GM19438 (cell line): Measurements from ENCODE around the gene SNX24.
A peak's percentile ranks its signal among the peaks of the same experiment; 100 is the strongest.
"Not testable (repeated sequence)": the region's sequence is repeated elsewhere in the genome, so short reads cannot be mapped to it uniquely, and the experiment has no call there.

Experiments used
- ATAC-seq: cut with Tn5 transposase; IDR thresholded peaks from one replicate; pipeline ENCODE4 v1.9.1; 2021; ENCODE audit warnings: low read depth; ENCODE audit not compliant: unreplicated experiment

SNX24 gene, protein sequence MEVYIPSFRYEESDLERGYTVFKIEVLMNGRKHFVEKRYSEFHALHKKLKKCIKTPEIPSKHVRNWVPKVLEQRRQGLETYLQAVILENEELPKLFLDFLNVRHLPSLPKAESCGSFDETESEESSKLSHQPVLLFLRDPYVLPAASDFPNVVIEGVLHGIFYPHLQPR

DNA sequence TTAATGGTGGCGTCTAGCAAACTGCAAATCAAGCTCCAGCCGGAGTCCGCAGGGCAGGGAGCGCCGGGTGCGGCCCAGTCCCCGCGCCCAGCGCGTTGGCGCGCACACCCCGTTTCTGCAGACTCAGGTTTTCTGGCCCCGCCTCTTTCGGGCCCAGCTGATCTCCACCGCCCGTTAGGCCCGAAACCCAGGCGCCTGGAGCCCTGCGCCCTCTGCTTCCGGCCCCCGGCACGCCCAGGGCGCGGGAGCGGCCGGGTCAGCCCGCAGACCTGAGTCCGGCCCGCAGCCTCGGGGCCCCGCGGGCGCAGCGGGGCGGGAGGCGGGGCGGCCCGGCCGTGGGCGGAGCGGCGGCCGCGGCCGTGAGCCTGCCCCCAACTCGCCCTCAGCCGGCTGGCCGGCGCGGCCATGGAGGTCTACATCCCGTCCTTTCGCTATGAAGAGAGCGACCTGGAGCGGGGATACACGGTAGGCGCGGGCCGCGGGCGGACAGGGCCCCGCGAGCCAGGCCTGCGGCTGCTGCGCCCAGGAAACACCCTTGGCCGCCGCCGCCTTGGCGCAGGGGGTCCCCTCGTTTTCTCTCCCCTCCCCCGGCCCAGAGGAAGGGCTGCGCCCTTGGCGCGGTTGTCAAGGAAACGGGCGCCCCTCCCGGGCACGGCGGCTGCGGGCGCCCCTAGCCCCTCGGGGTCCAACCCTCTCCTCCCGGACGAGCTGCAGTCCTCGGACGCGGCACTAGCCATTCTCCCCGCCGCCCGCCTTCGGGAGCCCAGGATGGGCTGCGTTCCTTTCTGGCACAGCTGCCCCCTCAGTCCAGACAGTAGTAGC is at the start of gene SNX24:
Gene SNX24 (plus strand): TSS at position 385 of the 822 bp plus-strand sequence. CDS start 21 bp downstream, at position 406.
- peak; percentile 82 for ATAC-seq

DNA sequence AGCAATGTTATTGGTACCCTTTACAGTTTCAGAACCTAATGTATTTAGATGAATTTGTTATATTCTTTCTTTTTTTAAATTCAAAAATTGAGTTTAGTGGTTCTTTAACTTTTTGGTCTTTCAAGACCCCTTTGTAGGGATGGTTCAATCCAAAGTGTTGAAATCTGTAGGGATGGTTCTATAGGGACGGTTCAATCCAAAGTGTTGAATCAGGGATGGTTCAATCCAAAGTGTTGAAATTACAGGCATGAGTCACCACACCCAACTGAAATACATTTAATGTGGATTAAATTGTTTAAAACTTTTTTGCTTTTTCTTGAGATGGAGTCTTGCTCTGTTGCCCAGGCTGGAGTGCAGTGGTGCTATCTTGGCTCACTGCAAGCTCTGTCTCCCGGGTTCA is 39.9 kb upstream of the SNX24 start:
- no peak for ATAC-seq

DNA sequence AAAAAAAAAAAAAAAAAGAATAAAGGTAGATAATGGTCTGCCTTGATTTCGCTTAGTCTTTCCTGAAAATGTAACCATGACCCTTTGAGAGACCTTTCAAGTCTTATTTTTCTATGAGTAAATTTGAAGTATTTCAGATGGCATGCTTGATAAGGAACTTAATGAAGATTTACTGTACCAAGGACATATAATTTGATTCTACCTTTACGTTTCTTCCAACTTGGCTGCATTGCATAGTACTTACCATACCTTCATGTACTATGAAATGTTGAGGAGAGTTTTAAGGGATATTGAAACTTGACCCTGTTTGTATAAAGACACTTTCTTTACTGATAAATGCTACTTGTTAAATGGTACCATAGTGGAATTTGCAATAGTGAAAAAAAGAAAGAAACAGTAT is 35.0 kb upstream of the SNX24 start:
- ATAC-seq: no peak

DNA sequence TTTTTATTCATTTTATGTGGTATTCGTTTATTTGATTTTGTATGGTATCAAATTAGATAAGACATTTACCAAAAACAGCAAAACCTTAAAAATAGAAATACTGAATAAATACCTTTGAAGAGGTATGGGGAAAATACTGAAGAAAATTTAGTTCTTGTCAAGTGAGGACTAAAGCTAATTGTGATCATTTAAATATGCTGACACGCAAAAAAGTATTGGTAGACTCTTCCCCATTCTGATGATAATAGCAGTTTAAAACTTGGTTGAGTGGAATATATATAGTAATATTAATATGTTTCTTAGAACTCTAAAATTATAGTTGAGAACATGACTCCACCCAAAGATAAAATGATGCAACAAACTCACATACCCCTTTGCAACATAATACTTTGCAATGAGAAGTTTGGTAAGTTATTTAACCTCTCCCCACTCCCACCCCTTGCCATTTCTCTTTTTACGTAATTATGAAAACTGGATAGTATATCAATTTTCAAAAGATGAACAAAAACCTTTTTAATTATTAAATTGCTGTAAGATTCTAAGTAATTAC is 30.1 kb upstream of the SNX24 start:
- ATAC-seq: no peak

DNA sequence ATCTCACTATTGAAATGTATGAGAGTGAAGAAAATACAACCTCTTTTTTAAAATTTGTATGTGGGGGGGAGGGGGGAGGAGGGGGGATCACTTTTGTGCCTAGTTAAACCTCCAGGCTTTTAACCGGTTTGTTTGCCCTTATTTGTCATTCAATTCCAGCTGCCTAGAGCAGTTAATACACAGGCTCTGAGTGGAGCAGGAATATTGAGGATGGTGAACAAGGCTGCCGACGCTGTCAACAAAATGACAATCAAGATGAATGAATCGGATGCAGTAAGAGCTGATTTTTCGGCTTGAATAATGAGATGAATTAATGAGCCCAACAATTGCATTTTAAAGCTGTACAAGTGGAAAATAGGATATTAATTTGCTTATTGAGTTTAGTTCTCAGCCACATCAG is 28.7 kb upstream of the SNX24 start:
- no peak for ATAC-seq

DNA sequence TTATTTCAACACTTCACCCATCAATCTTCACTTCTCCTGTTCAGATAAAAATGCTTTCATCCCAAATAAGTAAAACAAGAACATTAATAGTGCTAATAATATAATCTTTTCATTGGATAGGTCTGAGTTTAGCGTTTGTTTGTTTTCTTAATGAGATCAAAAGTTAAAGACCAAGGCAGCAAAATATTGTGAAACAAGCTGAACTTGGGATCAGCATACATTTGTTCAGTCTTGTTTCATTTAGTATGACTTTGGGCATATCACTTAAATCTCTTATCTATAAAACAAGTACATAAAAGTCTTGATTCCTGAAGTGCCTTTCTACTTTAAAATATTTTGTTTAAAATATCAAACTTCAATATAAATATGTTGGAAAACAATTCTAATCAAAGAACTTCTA is 13.4 kb upstream of the SNX24 start:
- ATAC-seq: no peak

DNA sequence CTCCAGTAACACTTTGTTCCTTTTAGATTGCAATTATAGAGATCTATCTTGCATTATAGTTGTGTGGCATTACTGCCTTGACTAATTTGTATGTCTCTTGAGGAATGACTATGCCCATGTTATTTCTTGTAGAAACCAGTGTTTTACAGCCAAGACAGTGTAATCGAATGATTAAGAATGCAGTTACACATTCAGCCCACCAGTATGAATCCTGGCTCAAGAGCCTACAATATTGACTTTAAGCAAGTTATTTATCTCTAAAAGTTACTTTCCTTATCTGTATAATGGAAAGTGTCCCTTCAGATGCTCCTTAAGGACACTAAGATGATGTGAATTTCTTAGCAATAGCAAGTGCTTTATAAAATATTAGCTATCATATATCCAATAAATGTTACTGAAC is 9.7 kb upstream of the SNX24 start:
- no peak for ATAC-seq

DNA sequence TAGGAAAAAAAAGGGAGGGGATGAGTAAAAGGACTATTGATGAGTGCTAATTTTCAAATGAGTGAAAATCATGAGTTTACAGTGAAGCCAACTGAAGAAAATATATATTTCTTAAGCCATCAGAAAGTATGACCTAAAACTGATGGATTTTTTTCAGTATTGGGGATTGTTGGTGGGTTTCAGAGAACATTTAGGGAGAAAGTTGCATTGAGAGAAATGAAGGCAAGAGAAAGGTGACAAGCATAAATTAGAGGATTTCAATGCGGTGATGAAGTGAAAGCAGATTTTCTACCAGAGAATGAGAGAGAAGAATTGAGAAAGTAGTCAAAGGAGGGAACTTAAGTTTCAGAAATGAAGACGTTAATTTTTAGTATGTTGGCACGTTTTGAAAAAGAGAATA is 8.5 kb upstream of the SNX24 start:
- ATAC-seq: no peak

DNA sequence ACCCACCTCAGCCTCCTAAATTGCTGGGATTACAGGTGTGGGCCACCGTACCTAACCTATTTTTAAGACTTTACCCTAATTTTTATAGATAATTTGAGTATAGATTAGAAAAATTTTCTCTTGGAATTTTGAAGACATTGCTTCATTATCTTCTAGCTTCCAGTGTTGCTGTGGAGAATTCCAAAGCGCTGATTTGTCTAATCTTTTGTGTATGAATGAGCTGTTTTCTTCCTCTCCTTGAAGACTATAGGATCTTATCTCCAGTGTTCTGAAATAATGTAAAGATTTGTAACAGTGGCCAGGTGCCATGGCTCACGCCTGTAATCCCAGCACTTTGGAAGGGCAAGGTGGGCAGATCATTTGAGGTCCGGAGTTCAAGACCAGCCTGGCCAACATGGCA is 5.7 kb upstream of the SNX24 start:
- no peak for ATAC-seq

DNA sequence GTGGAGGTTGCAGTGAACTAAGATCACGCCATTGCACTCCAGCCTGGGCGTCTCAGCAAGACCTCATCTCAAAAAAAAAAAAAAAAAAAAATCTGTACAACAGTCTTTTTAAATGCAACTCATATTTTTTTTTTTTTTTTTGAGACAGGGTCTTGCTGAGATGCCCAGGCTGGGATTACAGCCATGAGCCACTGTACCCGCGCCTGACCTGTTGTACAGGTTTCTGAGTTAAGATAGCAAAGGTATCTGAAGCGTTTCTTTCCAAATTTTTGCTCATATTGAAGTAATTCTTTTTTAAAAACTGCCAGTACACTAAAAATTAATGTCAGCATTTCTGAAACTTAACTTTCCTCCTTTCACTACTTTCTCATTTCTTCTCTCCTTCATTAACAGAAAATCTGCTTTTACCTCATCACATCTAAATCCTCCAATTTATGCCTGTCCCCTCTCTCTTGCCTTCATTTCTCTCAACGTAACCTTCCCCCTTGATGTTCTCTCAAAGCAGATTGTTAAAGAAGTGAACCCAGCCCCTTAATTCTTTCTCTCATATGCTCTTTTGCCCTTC is 3.3 kb upstream of the SNX24 start:
- ATAC-seq: no peak

DNA sequence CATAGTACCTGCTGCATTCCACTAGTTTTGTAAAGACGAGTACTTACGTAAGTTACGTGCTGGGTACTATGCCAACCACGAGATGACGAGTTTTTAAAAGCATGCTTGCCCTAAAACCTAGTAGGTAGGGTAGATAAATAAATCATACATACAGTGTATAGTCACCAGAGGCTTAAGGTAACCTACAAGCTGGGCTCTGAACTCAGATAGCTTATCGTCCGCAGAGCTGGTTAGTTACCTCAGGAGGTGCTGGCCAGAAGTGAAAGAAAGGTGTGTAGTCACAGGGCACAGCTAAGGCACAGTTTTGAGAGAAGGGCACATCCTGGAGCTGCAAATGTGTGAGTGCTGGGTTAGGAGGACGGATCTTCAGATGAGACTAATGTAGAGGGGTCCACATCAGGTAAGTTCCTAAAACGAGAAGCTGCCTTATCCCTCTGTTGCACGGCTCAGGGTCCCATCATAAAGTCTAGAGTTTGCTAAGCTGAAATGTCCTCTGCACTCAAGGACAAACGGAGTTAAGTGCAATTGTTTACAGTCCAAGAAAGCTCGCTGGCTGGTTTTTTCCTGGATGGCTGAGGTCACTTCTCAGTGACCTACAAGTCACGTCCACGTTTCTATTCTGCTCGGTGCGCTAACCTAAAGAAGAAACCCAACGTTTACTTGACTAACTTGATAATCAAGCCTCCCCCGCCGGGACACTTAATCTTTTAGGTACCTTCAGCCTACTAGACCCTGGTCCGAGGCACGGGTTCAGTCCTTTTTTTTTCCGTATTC is 1.1 kb upstream of the SNX24 start:
- ATAC-seq: no peak

DNA sequence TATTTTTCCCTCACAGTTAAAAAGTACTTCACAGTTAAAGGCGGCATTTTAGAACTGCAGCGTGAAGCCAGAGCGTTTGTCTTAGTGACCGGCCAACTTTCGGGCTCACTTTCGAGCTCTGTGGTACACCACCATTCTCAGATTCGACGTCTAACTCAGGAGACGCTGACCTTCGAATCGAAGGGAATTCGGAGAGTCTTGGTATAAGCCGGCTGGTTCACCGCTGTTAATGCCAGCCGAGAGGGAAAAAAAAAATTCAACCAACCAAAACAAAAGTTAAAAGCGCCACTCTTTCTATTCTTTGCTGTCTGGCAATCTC is 544 bp upstream of the SNX24 start:
- ATAC-seq: peak; percentile 55

DNA sequence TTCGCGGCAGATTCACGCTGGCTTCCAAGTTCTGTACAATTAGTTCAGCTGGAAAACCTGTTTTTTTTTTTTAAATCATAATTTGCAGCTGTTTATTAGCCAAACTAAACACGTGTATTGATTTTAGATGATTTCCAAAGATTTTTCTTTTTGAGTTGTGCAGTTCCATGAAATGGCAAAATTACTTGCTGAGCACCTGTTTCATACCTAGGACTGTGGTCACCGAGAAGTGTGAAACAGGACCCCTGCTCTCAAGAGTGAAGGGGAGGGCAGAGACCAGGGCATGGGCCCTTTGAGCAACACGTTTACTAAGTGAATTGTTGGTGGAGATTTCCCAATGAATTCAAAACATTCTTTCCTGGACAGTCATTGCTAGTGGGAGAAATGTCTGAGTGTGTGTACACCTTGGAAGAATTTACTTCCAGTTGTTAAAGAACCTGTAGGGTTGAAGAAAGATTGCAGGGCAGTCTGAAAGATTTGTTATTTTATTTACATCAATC is 688 bp downstream of the SNX24 start:
- ATAC-seq: no peak

DNA sequence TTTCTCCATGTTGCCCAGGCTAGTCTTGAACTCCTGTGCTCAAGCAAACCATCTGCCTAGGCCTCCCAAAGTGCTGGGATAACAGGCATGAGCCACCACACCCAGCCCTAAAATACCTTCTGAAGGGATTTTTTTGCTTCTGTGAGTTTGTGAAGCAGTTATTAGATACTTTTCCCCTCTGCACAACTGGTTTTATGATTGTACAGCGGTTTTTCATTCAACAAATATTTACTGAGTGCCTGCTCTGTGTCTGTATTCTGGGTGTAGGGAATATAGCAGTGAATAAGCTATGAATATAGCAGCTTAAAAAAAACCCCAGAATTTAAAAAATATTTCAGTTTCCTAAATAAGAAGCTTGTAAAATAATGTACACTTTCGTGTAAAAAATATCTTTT is 2.3 kb downstream of the SNX24 start:
- ATAC-seq: no peak

DNA sequence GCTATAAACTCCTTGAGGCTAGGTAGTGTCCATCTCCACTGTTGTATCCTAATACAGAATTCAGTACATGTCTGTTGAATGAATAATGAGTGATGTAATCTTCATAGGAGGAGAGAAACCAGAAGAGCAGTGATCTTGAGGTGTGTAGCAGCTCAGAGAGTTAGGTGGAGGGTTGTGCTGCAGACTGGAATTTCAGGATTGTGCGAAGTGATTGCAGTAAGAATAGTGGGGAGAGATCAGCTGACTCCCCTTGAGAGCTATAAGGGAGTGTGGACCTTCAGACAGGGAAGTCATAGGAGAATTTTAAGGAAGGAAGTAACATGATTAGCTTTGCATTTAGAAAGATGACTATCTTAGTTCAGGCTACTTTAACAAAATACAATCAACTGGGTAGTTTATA is 4.4 kb downstream of the SNX24 start:
- ATAC-seq: no peak

DNA sequence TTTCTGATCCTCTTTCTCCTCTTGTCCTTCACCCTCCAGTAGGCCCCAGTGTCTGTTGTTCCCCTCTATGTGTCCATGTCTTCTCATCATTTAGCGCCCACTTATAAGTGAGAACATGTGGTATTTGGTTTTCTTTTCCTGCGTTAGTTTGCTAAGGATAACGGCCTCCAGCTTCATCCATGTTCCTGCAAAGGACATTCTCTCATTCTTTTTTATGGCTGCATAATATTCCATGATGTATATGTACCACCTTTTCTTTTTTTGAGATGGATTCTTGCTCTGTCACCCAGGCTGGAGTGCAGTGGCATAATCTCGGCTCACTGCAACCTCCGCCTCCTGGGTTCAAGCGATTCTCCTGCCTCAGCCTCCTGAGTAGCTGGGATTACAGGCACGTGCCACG is 12.1 kb downstream of the SNX24 start:
- ATAC-seq: not testable (repeated sequence)

DNA sequence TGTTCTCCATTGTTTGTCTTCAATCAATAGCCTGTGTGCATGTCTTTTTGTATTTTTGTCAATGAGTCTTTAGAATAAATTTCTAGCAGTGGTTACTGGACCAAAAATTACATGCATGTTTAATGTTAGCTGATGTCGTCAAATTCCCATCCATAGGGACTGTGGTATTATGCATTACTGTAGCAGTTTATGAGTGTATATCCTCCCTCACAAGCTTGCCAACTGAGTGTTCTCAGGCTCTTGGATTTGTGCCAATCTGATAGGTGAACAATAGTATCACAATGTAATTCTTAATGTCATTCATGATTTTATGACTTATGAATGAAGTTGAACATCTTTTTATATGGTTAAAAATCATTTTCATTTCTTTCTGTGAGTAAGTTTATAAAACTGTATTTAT is 13.0 kb downstream of the SNX24 start:
- no peak for ATAC-seq

DNA sequence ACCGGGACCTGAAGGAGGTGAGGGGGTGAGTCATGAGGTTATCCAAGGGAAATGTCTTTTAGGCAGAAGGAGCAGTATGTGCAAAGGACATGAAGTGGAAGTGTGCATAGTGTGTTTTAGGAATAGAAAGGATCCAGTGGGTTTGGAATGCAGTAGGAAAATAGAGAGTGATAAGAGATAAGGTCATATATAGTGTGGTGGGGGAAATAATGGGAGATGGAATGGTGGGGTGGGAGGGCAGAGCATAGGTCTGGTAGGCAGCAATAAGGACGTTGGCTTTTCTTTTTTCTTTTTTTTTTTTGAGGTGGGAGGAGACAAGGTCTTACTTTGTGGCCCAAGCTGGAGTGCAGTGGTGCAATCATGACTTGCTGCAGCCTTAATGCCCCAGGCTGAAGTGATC is 17.8 kb downstream of the SNX24 start:
- ATAC-seq: no peak

DNA sequence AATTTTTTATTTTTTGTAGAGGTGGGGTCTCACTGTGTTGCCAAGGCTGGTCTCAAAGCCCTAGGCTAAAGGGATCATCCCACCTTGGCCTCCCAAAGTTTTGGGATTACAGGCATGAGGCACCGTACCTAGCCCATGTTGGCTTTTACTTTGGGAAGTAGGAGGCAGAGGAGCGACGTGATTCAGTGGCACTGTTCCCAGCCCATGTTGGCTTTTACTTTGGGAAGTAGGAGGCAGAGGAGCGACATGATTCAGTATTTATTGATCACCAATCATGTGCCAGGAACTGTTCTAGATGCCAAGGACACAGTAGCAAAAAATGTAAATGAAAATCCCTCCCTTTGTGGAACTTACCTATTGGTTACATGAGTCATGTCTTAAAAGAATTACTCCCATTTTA is 18.3 kb downstream of the SNX24 start:
- ATAC-seq: no peak

DNA sequence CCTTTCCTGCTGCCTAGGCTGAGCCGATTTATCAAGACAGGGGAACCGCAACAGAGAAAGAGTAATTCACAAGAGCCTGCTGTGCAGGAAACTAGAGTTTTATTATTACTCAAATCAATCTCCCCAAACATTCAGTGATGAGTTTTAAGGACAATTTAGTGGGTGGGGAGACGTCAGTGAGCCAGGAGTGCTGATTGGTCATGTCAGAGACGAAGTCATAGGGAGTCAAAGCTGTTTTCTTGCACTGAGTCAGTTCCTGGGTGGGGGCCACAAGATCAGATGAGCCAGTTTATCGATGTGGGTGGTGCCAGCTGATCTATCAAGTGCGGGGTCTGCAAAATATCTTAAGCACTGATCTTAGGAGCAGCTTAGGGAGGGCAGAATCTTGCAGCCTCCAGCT is 19.0 kb downstream of the SNX24 start:
- no peak for ATAC-seq

DNA sequence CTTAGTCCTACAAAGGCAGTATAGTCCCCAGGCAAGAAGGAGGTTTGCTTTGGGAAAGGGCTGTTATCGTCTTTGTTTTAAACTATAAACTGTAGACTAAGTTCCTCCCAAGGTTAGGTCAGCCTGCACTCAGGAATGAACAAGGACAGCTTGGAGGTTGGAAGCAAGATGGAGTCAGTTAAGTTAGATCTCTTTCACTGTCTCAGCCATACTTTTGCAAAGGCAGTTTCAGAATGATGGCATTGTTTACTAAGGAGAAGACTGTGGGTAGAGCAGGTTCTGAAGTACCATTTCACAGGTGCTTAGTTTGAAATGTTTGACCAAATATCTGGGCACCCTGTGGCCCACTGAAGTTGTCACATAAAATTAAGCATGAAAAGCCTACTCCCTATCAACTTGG is 19.4 kb downstream of the SNX24 start:
- ATAC-seq: no peak
